Measurements from ENCODE around the gene ISL2.

Gene ISL2

DNA sequence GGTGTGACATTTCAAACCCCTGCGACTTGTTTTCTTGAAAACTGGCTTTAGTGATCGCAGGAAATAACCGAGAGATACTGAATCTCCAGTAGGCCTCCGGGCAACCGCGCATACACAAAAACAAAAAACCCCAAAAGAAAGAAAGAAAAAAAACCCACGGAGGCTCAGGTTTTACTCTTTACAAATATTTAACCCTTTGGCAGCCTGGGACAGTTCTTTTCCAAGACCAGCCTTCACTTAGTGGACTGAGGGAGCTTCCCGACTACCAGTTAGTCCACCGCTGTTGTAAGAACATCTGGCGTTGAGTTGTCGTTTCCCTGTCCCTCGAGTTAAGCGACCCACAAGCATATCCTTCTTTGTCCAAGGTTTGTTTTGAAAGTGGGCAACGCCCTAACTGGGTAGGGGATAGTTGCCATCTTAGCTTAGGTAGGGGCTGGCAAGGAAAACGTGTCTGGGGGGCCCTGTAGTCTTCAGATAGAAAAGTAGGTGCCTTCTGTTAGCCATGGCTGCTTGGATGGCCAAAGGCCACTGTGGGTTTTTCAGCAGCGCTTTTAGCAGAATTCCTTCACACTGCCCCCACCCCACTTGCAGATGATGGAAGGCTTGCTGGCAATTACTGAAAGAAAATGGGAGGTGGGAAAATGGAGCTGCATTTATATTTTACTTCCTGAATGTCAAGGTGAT is 6.9 kb downstream of the ISL2 start:
- no peak for DNase-seq

DNA sequence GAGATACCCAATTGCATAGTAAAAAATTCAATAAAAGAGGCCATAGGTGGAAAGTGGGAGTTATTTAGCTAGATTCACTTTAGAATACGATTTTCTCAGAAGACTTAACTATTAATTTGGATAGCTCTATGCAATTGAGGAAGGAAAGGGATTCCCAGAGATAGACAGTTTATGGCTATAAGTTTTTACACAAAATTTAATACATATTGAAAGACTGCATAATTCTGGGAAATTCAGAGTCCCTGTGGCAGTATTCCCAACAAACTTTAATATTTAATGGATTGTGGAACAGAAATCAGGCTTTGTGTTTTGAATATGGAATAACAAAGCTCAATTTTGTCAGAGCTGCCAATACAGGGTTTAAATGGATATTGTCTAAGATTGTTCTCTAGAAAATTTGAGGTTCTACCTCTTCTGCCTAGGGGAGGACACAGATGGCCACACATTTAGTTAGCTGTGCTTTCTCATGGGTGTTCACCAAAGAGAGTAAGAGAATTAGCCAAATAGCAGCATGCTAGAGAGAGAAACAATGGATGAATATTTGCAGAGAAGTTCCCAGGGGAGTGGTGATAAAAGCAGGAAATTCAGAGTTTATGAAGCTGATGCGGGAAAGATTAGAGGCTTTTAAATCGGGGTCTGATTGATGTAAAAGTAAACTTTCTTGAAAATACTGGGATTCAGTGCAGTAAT is 8.5 kb downstream of the ISL2 start:
- DNase-seq: no peak

DNA sequence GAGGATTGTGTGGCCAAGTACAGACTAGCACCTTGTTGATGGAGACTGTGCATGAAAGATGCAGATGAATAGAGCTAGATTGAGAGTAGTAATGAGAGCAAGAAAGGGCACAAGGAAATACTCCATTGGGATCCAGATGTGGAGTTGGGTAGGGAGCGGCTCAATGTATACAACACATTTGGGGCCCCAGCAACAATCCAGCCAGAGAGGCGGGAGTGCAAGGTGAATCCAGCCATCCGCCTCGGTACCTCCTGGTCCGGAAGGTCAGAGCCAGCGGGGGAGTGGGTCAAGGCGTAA is 9.0 kb downstream of the ISL2 start:
- DNase-seq: no peak

DNA sequence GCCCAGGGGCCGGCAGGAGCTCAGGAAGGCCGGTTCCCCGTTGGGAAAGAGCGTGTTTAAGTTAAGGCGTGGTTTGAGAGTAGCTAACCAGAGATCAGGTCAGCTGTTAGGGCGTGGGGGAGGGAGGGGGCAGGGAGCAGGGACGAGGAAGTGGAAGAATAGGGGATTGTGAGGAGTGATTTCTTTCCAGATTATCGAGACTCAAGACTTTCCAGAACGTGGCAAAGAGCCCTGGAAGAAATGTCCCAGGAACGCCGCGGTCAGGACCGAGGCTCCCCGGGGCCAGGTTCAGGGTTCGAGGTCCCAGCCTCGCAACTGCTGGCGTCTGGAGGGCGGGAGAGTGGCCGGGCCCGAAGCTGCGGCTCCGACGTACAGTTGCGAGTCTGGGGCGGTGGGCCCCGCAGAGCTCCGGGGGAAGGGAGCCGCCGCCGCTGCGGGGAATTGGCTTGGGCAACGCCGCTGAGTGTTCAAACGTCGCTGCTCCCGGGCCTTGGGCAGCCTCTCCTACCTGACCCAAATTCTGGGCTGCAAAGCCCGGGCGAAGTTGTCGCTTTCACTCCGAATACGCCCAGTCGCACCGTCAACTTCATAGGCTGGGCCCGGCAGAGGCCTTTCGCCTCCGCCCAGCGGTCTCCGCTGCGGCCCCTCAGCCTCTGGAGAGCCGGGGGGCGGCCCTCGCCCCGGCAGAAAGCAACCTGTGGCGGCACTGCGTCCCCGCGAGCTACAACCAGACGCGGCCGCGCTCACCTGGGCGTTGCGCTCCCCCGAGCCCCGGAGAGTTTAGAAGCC is 9.5 kb downstream of the ISL2 start:
- no peak for DNase-seq

DNA sequence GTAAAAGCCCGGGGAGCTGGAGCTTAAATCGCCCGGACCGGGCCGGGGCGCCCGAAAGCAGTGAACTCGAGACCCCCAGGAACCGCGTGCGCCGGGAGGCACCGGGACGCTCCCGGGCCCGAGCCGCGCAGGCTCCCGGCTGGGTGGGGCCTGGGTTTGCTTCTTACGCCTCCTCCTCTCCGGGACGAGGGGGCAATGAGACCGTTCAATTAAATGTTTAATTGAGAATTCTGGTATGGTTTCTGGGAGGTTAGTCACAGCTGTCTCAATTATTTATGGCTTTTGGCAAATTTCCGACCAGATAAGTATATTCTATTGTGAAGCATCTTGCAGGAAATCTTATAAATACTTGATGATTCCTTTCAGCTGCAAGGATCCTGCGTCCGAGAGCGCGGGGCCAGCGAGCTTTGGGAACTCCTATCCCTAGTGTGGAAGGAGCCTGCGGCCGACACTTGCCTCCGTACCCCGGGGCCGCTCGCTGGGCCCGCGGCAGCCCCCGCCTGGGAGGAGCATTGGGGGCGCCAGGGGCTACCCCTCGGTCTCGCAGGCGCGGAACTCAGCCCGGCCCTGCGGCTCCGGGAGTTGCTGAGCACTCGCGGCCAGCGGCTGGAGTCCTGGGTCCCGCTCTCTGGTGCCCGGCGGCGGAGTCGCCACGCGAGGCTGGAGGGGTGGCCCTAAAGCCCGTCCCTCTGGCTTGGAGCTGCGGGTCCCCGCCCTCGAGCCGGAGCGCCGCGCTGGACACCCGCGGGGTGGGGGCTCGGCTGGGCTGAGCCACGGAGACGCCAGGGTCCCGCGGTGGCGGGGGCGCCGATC is 10.3 kb downstream of the ISL2 start:
- DNase-seq: no peak

DNA sequence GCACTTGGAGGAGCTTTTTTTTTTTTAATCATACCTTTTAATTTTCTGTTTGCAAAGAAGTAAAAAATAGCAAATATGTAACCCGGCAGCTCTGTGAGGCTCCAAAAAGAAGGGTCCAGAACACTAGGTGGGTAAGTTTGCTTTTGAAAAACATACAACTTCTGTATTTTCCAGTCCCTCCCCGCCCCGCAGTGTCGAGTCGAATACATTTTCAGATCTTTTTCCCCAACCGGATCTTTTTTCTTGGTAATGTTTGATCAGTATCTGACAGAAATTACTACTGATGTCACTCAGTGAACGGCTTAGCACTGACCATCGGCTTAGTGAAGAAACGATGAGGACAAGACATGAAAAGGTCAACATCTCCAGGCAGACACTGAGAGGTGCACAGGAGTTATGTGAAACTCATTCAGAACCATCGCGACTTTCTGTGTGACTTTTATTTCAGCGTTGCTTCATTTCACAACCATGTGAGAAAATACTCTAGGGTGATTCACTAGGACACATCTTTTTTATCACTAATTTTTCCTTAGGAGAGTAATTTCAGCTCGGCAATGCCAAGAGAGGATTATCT is 11.0 kb downstream of the ISL2 start:
- DNase-seq: no peak

DNA sequence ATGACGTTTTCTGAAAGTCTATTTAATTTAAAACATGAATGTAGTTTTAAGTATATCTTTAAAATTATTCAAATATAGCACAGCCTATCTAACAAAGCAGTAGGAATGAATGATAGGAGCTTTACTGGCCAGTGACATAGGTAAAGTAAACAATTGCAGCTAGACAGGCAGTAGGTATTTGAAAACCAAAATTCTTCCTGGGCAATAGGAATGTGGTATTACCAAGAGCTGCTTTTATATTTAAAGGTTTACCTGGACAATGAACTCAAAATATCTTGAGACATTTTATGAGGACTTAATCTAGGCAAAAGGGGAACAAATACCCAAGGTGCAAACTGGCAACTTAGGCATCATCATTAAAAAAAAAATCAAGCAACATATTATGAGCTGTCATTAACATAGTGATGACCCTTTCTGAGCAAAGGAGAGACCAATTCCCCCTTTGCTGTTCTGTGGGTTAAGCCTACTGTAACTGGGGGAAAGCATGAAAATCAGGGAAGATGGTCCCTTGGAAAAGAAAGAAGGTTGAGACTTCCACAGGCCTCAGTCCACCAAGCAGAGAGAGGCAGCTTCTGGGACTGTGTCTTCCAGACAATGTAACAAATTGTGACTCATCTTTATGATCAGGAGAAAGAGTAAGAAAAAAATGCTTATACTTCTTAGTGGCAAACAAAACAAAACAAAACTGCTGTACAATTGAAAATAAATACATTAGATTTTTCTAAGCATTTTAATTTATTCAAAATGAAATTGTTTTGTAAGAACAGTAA is 12.9 kb downstream of the ISL2 start:
- DNase-seq: no peak

DNA sequence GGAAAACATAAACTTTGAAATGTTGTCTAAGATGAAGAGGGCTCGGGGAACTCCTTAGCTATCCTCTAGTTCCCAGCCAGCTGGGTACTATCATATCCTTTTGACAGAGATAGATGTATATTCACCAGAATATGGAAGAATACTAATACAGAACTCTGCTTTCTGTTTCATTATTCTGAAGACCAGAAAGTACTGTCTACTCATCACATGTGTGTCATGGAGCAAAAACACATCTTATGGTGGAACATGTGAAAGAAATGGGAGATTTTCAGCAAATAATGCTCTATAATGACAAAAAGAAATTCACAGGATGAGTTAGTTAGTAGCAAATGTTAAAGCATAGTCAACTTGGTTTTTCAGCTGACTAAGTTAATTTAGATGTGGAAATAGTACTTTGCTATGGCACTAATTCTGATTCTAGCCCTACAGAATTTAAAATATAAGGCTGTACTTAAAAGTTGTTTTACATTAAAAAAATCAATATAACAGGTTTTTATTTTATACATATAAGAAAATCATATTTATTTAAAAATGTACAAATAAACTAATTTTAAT is 16.5 kb downstream of the ISL2 start:
- DNase-seq: no peak

DNA sequence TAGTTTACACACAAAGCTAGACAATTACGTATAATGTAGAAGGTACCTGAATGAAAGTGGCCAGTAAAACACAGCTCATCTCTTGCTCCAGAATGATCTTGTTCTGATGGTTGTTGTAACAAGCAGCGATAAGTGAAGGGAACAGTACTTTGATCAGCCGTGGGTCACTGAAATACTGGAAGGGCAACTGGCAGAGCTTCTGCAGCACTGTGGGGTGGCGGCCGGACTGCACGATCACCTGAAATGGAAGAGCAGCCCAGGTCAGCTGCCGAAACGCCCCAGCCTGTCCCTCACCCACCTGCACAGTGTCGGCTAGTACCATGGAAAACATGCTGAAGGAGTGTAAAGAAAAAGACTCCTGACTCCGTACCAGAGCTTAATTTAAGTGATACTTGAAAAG is 17.3 kb downstream of the ISL2 start:
- no peak for DNase-seq

DNA sequence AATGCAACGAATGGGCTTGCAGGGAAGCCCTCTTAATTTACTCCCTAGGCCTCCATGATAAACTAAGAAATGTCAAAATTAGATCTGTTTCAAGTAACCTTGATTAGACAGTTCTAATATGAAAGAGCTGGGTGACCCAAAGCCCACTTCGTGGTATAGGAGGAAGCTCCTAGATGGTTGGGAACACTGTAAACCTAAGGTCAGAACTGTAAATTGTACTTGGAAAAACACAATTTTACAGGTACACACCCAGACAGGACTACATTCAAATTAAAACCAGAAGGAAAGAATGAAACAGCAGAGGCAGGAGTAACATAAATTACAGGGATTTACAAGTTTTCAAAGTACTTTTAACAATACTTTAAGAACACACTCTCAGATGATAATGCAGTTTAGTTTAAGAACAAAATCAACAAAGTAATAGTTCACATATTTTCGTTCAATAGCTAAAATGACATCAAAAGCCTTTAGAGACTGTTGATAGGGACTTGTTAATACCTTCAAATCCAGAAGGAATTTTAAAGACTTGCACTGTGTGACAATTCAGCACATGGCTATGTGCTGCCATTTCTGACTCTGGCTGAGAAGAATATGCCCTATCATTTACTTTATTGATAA is 18.4 kb downstream of the ISL2 start:
- DNase-seq: no peak

DNA sequence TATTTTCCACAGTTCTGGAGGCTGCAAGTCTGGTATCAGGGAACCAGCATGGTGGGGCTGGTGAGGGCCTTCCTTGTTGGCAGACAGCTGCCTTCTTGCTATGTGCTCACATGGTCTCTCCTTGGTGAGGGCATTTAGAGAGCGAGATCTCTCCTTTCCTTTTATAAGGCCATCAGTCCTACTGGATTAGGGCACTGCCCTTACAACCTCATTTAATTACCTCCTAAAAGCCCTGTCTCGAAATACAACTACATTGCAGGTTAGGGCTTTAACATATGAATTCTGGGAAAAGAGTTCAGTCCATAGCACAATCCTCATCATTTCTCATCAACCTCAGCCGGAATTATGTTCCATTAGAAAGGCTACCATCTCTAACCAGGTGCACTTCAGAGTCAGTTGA is 21.9 kb downstream of the ISL2 start:
- no peak for DNase-seq

DNA sequence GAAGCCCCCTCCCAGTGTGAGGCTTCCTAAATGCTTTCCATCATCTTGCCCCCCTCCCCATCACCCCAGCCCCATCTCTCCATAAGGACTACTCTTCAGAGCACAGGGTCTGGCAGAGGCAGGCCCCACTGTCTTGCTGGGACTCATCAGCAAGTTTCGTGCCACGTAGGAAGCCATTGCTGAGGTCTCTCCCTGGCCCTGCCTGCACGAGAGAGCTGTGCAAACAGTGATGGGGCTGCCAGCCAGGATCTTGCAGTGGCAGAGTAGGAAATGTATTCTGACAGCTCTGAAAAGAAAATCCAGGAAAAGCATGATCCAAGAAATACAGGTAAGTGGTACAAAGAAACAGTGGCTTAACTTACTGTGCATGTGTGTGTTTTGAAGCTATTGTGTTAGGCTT is 22.6 kb downstream of the ISL2 start:
- no peak for DNase-seq

DNA sequence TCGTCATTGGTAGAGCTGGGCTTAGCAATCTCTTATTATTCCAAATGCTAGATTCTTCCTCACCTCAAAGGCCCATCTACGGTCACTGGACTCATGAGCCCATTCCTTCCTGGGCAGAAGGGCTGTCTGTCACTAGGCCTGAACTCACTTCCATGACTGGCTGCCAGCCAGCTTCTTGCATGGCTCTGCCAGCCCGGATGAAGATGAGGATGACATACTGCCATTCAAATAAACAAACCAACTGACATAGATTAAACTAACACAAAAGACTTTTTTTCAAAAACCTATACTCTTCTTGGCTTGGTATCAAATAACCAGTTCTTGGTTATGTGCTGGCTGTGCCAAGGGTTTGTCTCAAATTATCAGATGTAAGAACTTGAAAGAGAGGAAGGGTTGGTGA is 23.8 kb downstream of the ISL2 start:
- DNase-seq: no peak

DNA sequence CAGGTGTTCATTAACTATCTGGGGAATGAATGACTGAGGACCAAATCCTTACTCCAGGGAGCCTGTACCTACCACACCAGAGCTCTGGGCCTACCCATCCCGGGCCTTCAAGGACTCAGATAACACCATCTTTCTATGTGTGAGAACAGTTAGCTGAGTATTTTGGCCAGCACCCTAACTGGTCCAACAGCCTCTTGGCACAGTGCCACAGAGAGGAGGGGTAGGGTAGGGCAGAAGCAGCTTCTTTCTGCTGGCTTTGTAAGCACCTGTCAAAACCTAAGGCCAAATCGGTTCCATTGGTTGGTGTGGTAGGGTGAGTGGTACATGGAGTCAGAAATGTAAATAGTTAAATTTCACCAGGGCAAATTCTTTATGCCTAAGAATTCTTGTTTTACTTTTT is 26.7 kb downstream of the ISL2 start:
- no peak for DNase-seq

DNA sequence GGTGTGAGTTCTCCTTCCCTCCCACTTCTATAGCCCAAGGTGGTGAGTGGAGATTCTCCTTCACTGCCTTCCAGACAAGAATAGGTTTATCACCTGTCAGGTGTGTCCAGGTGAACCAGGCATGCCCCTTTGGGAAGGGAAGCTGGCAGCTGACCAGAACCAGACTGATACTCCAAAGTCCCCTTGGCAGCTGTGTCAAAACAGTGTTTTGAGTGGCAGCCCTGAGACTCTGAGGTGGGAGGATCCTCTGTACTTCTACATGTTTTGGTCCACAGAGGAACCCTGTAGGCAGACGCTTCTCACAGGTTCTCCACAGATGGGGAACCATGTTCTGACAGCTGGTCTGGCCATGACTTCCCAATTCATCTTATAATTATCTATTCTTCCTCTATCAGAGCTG is 30.1 kb downstream of the ISL2 start:
- no peak for DNase-seq

DNA sequence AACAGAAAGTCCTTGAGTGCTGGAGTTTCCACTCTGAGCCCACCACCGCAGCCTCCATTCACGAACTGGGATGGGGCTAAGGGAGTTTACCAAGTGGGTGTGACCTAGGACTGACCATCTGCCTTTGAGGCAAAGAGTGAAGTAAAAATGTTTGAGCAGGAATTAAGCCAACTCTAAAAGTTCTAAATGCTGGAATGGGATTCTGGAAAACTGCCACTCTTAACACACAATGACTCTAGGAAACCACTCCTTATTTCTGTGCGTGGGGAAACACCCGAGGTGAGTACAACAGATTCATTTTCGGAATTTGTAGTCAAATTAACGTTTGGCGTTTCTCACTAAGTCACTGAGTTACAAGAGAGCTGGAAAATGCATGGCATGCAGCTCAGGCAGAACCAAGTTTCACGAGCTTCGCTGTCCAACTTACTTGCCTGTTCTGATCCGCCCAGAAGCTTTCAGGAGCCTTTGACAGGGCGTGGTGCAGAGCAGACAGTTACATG is 31.6 kb downstream of the ISL2 start:
- no peak for DNase-seq

DNA sequence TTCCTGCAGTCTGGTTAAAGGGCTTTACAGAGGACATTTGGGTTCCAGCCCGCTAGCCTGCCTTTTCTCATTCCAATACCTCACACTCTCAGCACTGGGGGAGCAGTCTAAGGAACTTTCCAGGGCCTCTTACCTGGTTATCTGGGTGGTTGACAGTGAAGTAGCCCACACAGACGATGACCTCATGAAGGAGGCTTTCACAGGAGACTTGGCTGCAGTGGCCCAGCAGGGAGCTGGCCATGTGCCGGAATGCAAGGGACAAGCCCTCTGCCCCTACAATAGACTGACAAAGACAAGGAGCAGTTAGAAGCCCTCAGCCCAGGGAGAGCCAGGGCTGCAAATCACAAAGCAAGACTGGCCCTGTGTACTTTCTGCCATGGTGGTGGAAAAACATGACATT is 39.5 kb downstream of the ISL2 start:
- DNase-seq: no peak

DNA sequence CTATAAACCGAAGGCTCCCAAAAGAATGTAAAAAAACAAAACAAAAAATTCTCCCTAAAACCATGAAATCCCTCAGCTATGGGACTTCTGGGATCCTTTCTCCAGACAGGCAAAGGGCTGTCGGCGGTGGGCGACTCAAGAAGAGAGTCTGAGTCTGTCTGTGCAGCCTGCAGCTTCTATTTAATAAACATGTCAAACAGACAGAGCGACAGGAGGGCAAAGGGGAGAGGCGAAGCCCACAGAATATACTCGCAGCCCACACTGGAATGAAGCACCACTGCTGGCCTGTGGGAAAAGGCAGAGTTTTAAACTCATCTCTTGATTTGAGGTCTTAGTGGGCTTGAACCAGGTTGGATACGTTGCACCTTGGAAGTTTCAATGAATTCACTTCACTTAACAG is 40.2 kb downstream of the ISL2 start:
- DNase-seq: no peak

DNA sequence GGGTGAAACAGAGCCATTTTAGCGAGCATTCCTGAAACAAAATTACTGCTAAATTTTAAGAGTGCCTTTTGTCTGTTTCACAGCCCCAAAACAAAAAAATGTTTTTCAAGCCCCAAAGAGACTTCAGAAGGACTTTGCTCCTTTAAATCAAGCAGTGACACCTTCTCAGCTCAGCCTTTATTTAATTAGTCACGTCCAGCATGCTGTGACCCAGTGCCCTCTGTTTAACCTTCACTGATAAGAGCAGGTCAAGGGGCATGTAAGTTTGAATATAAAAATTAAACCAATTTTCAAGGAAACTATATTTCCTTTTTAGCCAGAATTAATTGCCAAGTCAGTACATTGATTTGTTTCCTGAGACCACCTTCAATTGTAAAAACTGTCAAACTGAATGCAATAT is 40.6 kb downstream of the ISL2 start:
- DNase-seq: no peak

DNA sequence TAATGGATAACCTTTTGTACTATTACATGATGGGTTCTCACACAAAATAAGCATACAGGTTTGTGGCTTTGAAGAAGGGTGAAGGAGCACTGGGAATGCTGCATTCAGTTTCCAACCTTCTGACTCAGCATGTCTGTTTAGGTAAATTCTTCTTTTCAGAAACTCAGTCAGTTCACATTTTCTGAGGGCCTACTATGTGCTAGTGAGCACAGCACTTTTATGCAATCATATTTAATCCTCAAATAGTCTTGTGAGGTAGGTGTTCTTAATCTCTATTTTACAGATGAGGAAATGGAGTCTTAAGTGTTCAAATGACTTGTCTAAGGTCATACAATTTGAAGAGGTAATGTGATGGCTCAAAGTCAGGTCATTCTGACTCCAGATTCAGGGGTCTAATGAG is 41.2 kb downstream of the ISL2 start:
- no peak for DNase-seq

DNA sequence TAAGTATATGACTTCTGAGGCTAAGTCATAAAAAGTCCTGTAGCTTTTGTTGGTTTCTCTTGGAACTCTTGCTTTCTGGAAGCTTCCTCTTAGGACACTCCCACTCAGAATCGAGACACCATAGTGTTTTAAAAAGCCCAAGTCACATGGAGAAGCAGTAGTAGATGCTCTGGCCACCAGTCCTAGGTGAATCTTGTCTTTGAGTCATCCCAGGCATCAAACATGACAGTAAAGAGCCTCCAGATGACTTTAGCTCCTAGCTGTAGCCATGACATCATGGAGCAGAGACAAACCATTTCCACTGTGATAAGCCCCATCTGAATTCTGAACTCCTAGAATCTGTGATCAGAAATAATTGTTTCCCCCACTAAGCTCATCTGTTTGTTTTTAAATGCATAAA is 42.1 kb downstream of the ISL2 start:
- no peak for DNase-seq
